GM18873 (cell line): ENCODE measurements around the gene OR51V1.
"Not testable (repeated sequence)": the region's sequence is repeated elsewhere in the genome, so short reads cannot be mapped to it uniquely, and the experiment has no call there.

Experiments
- ATAC-seq: cut with Tn5 transposase; IDR thresholded peaks from one replicate; pipeline ENCODE4 v1.9.1; 2021; ENCODE audit warnings: mild to moderate bottlenecking, moderate library complexity, moderate number of reproducible peaks; ENCODE audit not compliant: unreplicated experiment, low FRiP score

The OR51V1 gene

GRCh38 chr11:5174934-5175333 is 25.5 kb downstream of the OR51V1 start:
- no peak for ATAC-seq

GRCh38 chr11:5171856-5172255 is 28.6 kb downstream of the OR51V1 start:
- no peak for ATAC-seq

DNA sequence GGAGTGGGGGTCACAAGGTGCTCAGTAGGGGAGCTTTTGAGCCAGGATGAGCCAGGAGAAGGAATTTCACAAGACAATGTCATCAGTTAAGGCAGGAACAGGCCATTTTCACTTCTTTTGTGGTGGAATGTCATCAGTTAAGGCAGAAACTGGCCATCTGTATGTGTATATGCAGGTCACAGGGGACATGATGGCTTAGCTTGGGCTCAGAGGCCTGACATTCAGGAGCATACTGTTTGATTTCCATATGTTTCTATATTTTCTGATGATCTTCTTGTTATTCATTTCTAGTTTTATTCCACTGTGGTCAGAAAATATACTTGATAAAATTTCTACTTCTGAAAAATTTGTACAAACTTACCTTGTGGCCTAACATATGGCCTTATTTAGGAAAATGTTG is 34.6 kb downstream of the OR51V1 start:
- not testable (repeated sequence) for ATAC-seq

- not testable (repeated sequence) for ATAC-seq
These were observed 35.7 kb downstream of the OR51V1 start for GRCh38 chr11:5164807-5165206.

DNA sequence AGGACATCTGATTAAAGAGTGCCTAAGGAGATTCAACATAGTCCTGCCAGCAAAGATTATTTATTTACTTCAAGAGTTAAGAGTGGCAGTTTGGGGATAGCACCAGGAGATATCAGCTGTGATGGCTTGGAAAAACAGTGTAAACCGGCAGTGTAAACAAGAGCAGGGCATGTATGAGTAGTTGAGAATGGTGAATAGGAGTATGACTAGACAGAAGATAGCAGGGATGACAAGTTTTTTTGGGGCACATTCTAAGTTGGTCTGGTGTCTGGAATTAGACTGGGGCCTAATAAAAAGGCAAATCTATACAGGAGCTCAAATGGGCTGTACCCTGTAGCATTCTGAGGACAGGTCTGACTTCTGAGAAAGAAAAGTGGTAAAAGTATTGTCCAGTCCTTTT is 39.4 kb downstream of the OR51V1 start:
- not testable (repeated sequence) for ATAC-seq

DNA sequence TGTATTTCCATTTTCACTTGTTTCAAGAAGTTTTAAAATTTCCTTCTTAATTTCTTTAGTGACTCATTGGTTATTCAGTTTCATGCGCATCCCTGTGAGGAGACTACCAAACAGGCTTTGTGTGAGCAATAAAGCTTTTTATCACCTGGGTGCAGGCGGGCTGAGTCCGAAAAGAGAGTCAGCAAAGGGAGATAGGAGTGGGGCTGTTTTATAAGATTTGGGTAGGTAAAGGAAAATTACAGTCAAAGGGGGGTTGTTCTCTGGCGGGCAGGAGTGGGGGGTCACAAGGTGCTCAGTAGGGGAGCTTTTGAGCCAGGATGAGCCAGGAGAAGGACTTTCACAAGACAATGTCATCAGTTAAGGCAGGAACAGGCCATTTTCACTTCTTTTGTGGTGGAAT is 40.3 kb downstream of the OR51V1 start:
- not testable (repeated sequence) for ATAC-seq

DNA sequence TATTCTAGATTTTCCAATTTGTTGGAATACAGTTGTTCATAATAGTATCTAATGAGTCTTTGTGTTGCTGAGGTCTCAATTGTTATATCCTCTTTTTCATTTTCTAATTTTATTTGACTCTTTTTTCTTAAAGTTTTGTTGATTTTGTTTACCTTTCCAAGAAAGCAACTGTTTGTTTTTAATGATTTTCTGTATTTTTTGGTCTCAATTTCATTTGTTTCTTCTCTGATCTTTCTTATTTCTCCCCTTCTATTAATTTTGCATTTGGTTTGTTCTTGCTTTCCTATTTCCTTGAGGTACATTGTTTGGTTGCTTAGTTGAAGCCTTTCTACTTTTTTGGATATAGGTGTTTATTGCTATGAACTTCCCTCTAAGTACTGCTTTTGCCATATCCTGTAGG is 40.7 kb downstream of the OR51V1 start:
- no peak for ATAC-seq

- no peak for ATAC-seq
These were observed 45.8 kb downstream of the OR51V1 start, which contains the start of gene OR52A1 for GRCh38 chr11:5154657-5155056. TSS of gene OR52A1 (minus strand) at chr11:5154757. CDS start at chr11:5152369, 2,388 bp downstream.

- no peak for ATAC-seq
These were observed 46.7 kb downstream of the OR51V1 start for GRCh38 chr11:5153574-5154431.

GRCh38 chr11:5151713-5152153 is 48.7 kb downstream of the OR51V1 start:
- ATAC-seq = no peak
